Activated CD4-positive, CD25-positive, alpha-beta regulatory T cell treated with anti-CD3 and anti-CD28 coated beads, Interleukin-2, amount 50 U/mL, for 16 hours (primary cell): Measurements from ENCODE around the gene TUT4.
"Not testable (repeated sequence)": the region's sequence is repeated elsewhere in the genome, so short reads cannot be mapped to it uniquely, and the experiment has no call there.

Experiments used
- DNase-seq: peaks from one replicate; pipeline ENCODE4 v3.0.0-alpha.2; 2020; ENCODE audit warnings: low read depth, low spot score

Gene TUT4, protein sequence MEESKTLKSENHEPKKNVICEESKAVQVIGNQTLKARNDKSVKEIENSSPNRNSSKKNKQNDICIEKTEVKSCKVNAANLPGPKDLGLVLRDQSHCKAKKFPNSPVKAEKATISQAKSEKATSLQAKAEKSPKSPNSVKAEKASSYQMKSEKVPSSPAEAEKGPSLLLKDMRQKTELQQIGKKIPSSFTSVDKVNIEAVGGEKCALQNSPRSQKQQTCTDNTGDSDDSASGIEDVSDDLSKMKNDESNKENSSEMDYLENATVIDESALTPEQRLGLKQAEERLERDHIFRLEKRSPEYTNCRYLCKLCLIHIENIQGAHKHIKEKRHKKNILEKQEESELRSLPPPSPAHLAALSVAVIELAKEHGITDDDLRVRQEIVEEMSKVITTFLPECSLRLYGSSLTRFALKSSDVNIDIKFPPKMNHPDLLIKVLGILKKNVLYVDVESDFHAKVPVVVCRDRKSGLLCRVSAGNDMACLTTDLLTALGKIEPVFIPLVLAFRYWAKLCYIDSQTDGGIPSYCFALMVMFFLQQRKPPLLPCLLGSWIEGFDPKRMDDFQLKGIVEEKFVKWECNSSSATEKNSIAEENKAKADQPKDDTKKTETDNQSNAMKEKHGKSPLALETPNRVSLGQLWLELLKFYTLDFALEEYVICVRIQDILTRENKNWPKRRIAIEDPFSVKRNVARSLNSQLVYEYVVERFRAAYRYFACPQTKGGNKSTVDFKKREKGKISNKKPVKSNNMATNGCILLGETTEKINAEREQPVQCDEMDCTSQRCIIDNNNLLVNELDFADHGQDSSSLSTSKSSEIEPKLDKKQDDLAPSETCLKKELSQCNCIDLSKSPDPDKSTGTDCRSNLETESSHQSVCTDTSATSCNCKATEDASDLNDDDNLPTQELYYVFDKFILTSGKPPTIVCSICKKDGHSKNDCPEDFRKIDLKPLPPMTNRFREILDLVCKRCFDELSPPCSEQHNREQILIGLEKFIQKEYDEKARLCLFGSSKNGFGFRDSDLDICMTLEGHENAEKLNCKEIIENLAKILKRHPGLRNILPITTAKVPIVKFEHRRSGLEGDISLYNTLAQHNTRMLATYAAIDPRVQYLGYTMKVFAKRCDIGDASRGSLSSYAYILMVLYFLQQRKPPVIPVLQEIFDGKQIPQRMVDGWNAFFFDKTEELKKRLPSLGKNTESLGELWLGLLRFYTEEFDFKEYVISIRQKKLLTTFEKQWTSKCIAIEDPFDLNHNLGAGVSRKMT (N-terminal part only)

GRCh38 chr1:52552505-52553361, at the start of gene TUT4:
TSS of gene TUT4 (minus strand) at chr1:52553092. CDS start at chr1:52526280, 26,812 bp downstream.
- DNase-seq: peak; percentile 52

GRCh38 chr1:52601991-52602855, 49.3 kb upstream of the TUT4 start, which contains the start of gene GPX7:
TSS of gene GPX7 (plus strand) at chr1:52602371. CDS start at chr1:52602410, 39 bp downstream.
- DNase-seq: peak; percentile 4

- no peak for DNase-seq
Observed at GRCh38 chr1:52601519-52601918, 48.6 kb upstream of the TUT4 start.

DNA sequence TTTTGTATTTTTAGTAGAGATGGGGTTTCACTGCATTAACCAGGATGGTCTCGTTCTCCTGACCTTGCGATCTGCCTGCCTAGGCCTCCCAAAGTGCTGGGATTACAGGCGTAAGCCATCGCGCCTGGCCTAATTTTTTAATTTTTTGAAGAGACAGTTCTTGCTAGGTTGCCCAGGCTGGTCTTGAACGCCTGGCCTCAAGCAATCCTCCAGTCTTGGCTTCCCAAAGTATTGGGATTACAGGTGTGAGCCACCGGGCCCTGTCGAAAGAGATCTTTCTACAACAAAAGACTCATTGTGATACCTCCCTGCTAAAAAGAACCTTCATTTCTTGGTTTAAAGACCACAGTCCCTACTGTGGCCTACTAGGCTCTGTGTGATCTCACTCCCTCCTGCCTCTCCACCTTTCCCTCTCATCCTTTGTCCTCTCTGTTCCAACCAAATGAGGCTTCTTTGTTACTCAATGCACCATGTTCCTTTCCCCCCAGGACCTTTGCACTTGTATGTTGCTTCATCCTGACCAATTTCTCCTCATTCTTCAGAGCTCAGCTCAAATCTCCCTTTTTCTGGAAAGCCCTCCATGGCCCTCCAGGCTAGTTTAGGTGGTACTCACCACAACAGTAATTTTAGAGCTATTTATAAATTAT, 47.8 kb upstream of the TUT4 start:
- no peak for DNase-seq

- DNase-seq: no peak
Observed at GRCh38 chr1:52599236-52599635, 46.3 kb upstream of the TUT4 start.

GRCh38 chr1:52598729-52599128, 45.8 kb upstream of the TUT4 start:
- DNase-seq: no peak

- no peak for DNase-seq
Observed at GRCh38 chr1:52597912-52598311, 45.0 kb upstream of the TUT4 start.

GRCh38 chr1:52595061-52595460, 42.2 kb upstream of the TUT4 start:
- DNase-seq: no peak

DNA sequence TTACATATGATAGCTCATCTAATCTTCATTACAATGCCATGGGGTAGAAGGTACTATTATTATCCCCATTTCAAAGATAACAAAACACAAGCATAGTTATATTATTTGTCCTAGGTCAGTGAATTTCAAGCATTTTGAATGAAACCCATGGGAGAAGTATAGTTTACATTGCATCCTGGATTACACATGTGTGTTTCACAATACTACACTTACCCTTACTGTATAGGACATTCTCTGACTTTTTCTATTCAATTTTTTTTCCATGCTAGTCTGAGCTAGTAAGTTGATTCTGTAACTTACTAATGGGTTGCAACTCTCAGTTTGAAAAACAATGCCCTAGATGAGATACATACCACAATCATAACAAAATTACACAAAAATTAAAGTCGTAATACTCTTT, 40.6 kb upstream of the TUT4 start:
- DNase-seq: no peak

GRCh38 chr1:52592637-52593323, 39.9 kb upstream of the TUT4 start:
- no peak for DNase-seq

GRCh38 chr1:52590266-52590665, 37.4 kb upstream of the TUT4 start:
- DNase-seq: no peak

GRCh38 chr1:52588535-52588934, 35.6 kb upstream of the TUT4 start:
- DNase-seq: no peak

DNA sequence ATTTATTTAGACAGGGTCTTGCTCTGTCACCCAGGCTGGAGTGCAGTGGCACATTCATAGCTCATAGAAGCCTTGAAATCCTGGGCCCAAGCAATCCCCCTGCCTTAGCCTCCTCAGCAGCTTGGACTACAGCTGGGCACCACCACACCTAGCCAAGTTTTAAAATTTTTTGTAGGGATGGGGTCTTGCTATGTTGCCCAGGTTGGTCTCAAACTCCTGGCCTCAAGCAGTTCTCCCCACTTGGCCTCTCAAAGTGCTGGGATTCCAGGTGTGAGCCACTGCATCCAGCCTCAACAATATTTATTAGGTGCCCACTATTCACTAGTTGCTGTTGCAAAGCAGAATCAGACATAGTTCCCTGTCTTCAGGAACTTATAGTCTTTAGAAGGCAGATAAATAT, 35.1 kb upstream of the TUT4 start:
- DNase-seq: no peak

DNA sequence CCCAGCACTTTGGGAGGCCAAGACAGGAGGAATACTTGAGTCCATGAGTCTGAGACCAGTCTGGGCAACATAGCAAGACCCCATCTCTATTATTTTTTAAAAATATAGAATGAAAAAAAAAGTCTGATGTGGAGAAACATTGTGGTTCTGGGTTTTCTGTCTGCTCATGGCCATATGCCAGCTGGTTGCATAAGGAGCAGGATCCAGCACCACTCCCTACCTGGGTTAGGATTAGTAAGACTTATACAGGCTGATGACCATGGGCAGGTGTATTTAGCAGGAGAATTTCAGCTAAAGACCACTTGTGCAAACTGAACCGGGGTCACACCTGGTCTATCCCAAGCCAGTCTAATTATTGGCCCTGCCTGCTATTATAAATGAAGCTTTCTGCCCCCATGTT, 32.6 kb upstream of the TUT4 start:
- no peak for DNase-seq

GRCh38 chr1:52582116-52582696, 29.3 kb upstream of the TUT4 start:
- DNase-seq: no peak

- DNase-seq: no peak
Observed at GRCh38 chr1:52580283-52580682, 27.4 kb upstream of the TUT4 start.

GRCh38 chr1:52579415-52579814, 26.5 kb upstream of the TUT4 start:
- DNase-seq: no peak

DNA sequence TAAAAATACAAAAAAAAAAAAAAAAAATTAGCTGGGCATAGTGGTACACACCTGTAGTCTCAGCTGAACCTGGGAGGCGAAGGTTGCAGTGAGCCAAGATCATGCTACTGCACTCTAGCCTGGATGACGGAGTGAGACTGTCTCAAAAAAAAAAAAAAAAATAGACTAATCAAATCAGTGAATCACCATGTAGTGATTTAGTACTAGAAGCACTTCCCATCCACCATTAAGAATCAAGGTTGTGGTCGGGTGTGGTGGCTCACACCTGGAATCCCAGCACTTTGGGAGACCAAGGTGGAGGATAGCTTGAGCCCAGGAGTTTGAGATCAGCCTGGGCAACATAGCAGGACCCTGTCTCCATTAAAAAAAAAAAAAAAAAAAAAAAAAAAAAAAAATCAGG, 25.2 kb upstream of the TUT4 start:
- not testable (repeated sequence) for DNase-seq
